Measurements from ENCODE around the gene HOXA13. TPM values are rescaled to one million over a fixed set of nuclear protein-coding genes. Genes with fewer than 3 reads are reported as not detected.

Gene HOXA13
- total and polyA plus RNA-seq, 2 experiments from 2014 or later: not detected

DNA sequence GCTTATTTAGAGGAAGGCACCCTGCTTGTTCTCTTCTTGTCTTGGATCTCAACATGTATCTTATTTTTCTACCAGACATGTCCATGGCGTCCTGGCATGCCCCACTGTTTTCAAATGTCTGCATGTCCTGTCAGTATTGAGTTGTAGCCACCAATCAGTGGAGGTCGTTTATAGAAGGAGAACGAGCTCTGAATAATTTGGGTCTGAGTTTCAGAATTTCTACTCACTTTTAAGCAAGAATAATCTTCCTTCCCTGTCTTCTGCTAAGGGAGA is 2.9 kb upstream of the HOXA13 start:
- Histone ChIP-seq H3F3A (replicated peaks; ENCODE audit: low read depth) (peaks cover 53% of the 10 kb centered on the region), H3K4me3 (no peak overlapping the region), H3K9me2 (ENCODE audit: insufficient read depth) (no peaks in the 10 kb centered on the region), H3K36me3 (ENCODE audit: insufficient read depth) (no peaks in the 10 kb centered on the region), H2AFZ (no peak overlapping the region), H3K4me2 (no peak overlapping the region), H3K27ac (ENCODE audit: low read depth) (no peak overlapping the region), H4K20me1 (replicated peaks; ENCODE audit: insufficient read depth) (peaks cover 61% of the 10 kb centered on the region), H3K4me1 (ENCODE audit: insufficient read depth) (peaks cover 25% of the 10 kb centered on the region; the same call in 1 of the 2 replicates), H3K79me2 (replicated peaks; ENCODE audit: insufficient read depth) (no peaks in the 10 kb centered on the region), H3K27me3 (ENCODE audit: insufficient read depth) (peaks cover 98% of the 10 kb centered on the region)
- Mint-ChIP-seq H3K4me1 (peaks cover 23% of the 10 kb centered on the region), H3K4me3 (no peak overlapping the region), H3K36me3 (ENCODE audit: low read depth) (no peaks in the 10 kb centered on the region), H3K9me3 (no peaks in the 10 kb centered on the region; the same call in 2 of the 3 replicates), H3K27ac (no peak overlapping the region), H3K27me3 (ENCODE audit: insufficient read depth, low read depth, poor library complexity) (peaks cover 95% of the 10 kb centered on the region)
- ATAC-seq (no peak), DNase-seq (ENCODE audit: low spot score) (no peak)
- no peak for TF ChIP-seq EZH2phosphoT487 (IDR thresholded peaks at IDR 0.05; ENCODE audit: unreplicated experiment)
- TF ChIP-seq, protein P1, sequence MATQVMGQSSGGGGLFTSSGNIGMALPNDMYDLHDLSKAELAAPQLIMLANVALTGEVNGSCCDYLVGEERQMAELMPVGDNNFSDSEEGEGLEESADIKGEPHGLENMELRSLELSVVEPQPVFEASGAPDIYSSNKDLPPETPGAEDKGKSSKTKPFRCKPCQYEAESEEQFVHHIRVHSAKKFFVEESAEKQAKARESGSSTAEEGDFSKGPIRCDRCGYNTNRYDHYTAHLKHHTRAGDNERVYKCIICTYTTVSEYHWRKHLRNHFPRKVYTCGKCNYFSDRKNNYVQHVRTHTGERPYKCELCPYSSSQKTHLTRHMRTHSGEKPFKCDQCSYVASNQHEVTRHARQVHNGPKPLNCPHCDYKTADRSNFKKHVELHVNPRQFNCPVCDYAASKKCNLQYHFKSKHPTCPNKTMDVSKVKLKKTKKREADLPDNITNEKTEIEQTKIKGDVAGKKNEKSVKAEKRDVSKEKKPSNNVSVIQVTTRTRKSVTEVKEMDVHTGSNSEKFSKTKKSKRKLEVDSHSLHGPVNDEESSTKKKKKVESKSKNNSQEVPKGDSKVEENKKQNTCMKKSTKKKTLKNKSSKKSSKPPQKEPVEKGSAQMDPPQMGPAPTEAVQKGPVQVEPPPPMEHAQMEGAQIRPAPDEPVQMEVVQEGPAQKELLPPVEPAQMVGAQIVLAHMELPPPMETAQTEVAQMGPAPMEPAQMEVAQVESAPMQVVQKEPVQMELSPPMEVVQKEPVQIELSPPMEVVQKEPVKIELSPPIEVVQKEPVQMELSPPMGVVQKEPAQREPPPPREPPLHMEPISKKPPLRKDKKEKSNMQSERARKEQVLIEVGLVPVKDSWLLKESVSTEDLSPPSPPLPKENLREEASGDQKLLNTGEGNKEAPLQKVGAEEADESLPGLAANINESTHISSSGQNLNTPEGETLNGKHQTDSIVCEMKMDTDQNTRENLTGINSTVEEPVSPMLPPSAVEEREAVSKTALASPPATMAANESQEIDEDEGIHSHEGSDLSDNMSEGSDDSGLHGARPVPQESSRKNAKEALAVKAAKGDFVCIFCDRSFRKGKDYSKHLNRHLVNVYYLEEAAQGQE (IDR thresholded peaks at IDR 0.05; ENCODE audit: unreplicated experiment): no peak
- TF ChIP-seq, protein P2, sequence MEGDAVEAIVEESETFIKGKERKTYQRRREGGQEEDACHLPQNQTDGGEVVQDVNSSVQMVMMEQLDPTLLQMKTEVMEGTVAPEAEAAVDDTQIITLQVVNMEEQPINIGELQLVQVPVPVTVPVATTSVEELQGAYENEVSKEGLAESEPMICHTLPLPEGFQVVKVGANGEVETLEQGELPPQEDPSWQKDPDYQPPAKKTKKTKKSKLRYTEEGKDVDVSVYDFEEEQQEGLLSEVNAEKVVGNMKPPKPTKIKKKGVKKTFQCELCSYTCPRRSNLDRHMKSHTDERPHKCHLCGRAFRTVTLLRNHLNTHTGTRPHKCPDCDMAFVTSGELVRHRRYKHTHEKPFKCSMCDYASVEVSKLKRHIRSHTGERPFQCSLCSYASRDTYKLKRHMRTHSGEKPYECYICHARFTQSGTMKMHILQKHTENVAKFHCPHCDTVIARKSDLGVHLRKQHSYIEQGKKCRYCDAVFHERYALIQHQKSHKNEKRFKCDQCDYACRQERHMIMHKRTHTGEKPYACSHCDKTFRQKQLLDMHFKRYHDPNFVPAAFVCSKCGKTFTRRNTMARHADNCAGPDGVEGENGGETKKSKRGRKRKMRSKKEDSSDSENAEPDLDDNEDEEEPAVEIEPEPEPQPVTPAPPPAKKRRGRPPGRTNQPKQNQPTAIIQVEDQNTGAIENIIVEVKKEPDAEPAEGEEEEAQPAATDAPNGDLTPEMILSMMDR (conservative IDR thresholded peaks at IDR 0.05; ENCODE audit: low read depth in 2 of 2): no peak
- TF ChIP-seq, protein P3, sequence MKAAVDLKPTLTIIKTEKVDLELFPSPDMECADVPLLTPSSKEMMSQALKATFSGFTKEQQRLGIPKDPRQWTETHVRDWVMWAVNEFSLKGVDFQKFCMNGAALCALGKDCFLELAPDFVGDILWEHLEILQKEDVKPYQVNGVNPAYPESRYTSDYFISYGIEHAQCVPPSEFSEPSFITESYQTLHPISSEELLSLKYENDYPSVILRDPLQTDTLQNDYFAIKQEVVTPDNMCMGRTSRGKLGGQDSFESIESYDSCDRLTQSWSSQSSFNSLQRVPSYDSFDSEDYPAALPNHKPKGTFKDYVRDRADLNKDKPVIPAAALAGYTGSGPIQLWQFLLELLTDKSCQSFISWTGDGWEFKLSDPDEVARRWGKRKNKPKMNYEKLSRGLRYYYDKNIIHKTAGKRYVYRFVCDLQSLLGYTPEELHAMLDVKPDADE (IDR thresholded peaks at IDR 0.05): no peak
- TF ChIP-seq ZNF114 (CRISPR knock-in tag; IDR thresholded peaks at IDR 0.05): no peak
- peak; percentile 34 for TF ChIP-seq EZH2 (IDR thresholded peaks at IDR 0.05; ENCODE audit: low read depth, unreplicated experiment)
- TF ChIP-seq STAT1 (IDR thresholded peaks at IDR 0.05; ENCODE audit: unreplicated experiment): no peak

DNA sequence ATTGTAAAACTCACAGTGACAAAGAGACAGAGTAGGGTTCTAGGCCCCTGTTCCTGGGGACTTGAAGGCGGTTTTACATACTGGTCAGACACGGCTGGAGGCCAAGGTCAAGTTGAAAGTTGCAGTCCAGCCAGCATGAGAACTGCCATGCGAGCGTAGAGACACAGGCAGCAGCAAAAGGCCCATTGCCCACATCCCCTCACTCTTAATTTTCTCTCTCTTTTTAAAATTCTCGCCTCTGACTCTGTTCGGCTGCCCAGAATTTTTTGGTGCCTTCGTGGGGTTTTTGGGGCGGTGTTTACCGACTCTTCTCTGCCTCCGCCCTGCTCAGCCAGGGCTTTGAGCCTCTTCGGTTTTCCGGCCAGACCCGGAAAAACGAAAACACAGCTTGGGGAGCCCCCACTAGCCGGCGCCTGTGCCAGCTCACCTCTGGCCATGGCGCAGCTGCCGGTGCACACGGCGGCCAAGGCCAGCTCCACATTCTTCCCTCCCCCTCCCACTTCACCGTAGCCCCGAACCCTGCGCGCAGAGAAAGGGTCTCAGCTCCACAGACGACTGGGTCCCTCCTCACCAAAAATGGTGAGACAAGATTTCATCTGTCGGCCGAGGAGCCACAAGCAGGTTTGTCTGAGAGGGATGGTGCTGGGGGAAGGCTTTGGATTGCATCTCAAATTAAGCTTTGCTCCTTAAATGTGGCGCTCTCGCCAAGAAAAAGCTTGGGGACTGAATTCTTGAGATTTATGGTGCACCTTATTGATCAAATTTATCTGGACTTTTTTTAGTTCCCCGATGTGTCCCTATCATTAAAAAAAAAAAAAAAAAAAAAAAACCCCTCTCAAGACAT is 2.3 kb upstream of the HOXA13 start:
- Histone ChIP-seq H3K27ac (ENCODE audit: low read depth) (no peak overlapping the region), H3K4me1 (ENCODE audit: insufficient read depth) (peaks cover 25% of the 10 kb centered on the region; the same call in 1 of the 2 replicates), H3F3A (replicated peaks; ENCODE audit: low read depth) (peaks cover 54% of the 10 kb centered on the region), H3K79me2 (replicated peaks; ENCODE audit: insufficient read depth) (no peaks in the 10 kb centered on the region), H3K36me3 (ENCODE audit: insufficient read depth) (no peaks in the 10 kb centered on the region), H3K9me2 (ENCODE audit: insufficient read depth) (no peaks in the 10 kb centered on the region), H2AFZ (no peak overlapping the region), H3K27me3 (ENCODE audit: insufficient read depth) (peaks cover 98% of the 10 kb centered on the region), H3K4me2 (peak overlapping the region; percentile 65; the same call in 1 of the 2 replicates), H3K4me3 (peak overlapping the region; percentile 30), H4K20me1 (replicated peaks; ENCODE audit: insufficient read depth) (peaks cover 65% of the 10 kb centered on the region)
- Mint-ChIP-seq H3K36me3 (ENCODE audit: low read depth) (no peaks in the 10 kb centered on the region), H3K27me3 (ENCODE audit: insufficient read depth, low read depth, poor library complexity) (peaks cover 95% of the 10 kb centered on the region), H3K9me3 (no peaks in the 10 kb centered on the region; the same call in 2 of the 3 replicates), H3K27ac (no peak overlapping the region), H3K4me1 (peaks cover 23% of the 10 kb centered on the region), H3K4me3 (peak overlapping the region; percentile 44; the same call in 1 of the 3 replicates)
- ATAC-seq: no peak
- DNase-seq (ENCODE audit: low spot score): no peak
- peak; percentile 89 for TF ChIP-seq EZH2phosphoT487 (IDR thresholded peaks at IDR 0.05; ENCODE audit: unreplicated experiment)
- TF ChIP-seq EZH2 (IDR thresholded peaks at IDR 0.05; ENCODE audit: low read depth, unreplicated experiment): peak; percentile 93

All from GM23338 (cell line).